HG03045 (cell line): ENCODE measurements around the gene SDC3.

Source experiments
- ATAC-seq: cut with Tn5 transposase; IDR thresholded peaks from one replicate; pipeline ENCODE4 v1.9.1; 2021; ENCODE audit warnings: mild to moderate bottlenecking, moderate library complexity; ENCODE audit not compliant: unreplicated experiment

The SDC3 gene

DNA sequence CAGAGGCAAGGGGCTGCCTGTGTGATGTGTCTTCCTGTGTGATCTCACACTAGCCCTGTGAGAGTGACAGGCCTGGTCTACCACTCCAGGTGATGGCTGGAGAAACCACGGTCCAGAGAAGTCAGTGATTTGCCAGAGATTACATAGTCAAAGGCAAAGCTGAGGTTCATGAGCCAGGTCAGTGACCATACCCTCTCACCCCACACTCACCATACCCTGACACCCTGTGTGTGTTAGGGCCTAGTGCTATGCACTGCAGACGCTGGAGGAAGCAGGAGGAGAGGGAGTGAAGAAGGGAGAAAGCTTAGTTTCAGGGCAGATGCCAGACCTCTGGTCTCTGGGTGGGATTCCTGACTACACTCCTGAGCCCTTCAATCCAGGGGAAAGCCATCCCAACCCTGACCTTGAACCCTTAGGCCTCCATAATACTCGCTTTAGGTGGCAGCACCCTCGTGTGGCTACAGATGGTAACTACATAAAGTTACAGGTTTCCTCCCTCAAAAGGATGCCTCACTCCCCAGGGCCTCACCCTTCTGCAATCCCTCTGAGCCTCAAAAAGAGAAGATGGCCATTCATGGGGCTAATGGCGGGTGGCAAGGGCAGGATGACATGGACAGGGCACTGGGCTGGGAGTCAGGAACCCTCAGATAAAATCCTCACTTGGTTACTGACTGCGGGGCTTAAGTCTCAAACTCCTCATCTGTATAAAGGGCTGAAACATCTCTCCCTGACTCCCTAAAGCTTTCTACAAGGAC lies 20.8 kb upstream of the SDC3 start:
- no peak for ATAC-seq

DNA sequence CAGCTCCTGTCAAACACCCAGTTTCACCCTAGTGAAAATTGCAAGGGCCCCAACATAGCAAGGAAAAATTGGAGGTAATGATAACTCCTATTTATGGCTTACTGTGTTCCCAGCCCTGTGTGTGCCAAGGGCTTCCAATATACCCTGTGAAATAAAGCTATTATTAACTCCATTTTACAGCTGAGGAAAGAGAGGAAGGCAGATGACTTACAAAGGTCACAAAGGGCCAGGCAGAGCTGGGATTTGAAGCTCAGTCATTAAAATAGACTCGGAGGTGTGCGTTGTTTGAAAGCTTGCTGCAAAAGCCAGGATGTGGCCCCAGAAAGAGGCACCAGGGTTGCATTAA lies 20.2 kb upstream of the SDC3 start:
- no peak for ATAC-seq

- ATAC-seq: no peak
These were observed 19.6 kb upstream of the SDC3 start for GRCh38 chr1:30928171-30928570.

- no peak for ATAC-seq
These were observed 18.9 kb upstream of the SDC3 start for GRCh38 chr1:30927448-30927847.

DNA sequence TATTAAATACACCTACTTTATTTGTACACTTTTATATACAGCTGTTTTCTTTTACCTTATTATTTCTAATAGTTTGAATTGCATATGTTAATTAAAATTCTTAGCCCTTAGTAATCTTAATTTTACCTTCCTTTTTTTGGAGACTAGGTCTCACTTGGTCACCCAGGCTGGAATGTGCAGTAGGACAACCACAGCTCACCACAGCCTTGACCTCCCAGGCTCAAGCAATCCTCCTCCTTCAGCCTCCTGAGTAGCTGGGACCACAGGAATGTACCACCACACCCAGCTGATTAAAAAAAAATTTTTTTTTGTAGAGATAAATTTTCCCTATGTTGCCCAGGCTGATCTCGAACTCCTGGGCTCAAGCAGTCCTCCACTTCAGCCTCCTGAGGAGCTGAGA lies 15.0 kb upstream of the SDC3 start:
- ATAC-seq: no peak

DNA sequence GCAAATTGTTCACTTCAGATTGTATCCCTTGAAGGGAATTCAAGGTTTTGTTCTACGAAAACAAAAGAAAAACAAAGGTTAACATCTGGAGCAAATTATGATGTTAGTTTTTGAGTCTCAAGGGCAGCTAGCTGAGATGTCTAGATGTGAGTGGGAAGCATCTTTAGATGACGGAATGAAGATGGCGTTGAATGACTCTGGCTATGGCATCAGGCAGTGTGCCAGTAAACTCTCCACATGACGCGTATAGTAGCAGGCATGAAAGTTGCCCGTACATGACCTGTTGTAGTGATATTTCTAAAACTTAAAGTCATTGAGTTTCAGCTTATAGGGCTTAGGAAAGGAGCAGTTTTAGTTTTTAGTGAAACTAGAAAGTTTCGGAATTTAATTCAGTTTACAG lies 12.3 kb upstream of the SDC3 start:
- ATAC-seq: no peak

DNA sequence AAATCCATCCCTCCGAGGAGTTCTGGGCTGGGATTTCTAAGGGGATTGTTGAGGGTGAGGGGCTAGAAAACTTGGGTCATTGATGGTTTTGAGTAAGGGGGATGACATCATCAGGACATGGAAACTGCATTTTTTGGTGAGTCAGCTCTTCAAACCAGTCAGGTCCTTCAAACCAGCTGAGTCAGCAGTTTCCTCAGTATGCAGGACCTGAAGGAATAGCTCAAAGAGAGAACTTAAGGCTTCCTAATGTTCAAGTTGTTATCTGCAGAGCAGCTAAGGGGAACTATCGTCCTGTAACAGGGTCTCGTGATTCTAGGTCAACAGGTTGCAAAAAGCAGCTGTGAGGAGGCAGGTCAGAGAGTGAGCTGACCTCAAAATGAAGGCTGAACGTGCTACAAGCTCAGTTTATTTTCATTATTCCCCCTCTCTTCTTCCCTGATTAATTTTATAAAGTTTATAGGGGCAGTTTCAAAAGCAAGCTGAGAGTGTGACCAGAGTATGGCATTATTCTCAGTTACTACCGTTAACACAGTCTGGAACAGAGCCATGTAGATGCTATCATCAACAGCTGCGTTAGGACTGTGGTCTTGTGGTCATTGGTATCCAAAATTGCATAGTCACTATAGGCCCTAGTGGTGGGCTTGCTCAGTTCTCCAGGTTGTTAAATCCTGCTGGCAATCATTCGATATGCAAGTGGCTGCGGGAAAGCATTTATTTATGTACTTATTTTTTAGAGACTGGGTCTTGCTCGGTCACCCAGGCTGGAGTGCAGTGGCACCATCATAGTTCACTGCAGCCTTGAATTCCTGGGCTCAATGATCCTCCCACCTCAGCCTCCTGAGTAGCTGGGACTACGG lies 10.7 kb upstream of the SDC3 start:
- ATAC-seq: no peak

DNA sequence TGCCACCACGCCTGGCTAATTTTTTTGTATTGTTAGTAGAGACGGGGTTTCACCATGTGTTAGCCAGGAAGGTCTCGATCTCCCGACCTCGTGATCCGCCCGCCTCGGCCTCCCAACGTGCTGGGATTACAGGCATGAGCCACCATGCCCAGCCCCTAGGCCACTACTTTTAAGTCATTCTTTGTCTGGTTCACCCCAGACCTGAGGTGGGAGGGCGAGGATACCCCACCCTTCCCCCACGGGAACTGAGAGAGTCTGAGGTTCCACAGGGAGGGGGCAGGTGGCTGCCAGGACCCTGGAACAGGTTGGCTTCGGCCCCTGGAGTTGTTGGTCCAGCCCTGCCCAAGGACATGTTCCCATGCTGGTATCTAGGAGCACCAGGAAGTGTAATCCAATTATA lies 7.7 kb upstream of the SDC3 start:
- no peak for ATAC-seq

DNA sequence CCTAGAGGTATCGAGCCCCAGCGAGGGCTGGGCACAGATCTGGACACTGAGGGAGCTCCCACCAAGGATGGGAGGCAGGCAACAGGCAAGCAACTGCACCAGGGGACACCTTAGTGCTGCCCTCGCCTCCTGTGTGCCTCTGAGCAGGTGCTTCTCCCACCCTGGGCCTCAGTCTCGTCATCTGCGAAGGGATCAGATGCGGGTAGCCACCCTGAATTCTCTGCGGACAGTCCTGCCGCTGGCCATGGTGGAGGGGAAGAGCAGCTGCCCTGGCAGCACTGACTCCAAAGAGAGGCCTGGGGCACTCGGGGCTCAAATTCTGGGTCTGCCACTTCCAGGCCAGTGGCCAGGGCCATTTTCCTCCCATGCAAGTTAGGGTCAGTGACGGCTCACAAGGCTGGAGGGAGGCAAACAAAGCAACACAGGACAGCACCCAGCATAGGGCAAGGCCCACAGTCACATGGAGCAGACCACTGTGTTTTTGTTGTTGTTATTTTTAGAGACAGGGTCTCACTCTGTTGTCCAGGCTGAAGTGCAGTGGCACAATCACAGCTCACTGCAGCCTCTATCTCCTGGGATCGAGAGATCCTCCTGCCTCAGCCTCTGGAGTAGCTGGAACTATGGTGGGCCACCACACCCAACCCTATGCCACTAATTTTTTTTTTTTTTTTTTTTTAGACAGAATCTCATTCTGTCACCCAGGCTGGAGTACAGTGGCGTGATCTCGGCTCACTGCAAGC lies 7.1 kb upstream of the SDC3 start:
- no peak for ATAC-seq

GRCh38 chr1:30914931-30915330 lies 6.4 kb upstream of the SDC3 start:
- no peak for ATAC-seq

GRCh38 chr1:30914587-30914922 lies 6.0 kb upstream of the SDC3 start:
- no peak for ATAC-seq

DNA sequence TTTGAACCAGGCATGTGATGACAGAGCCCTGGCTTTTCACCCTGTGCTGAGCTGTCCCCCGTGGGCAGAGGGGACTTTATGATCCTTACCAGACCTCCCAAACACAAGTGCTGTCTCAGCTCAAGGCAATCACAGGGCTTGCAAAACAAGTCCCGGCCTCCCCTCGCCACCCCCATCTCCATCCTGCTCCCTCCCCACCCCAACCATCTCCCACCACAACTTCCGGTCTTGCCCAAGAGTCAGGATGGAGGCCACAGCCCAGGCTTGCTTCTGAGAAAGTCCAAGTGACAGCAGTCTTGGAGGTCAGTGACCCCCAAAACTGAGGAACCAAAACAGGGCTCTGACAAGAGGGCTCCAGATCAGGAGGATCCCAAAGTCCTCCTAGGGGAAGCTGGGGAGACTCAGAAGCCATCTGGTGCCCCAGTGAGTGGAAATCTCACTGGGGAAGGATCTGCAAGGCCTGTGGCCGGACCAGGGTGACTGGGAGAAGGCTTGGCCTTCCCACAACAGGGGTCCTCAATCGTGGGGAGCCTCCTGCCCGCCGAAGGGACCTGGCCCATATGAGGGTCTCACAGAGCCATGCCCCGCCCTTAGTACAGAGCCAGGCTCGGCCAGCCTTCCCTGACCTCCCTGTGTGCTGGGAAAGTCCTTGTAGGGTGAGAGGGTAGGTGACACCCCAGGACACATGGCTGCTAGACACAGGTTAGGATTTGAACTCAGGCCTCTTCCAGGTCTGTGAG lies 4.5 kb upstream of the SDC3 start:
- ATAC-seq: no peak

- no peak for ATAC-seq
These were observed 3.7 kb upstream of the SDC3 start for GRCh38 chr1:30912224-30912623.

DNA sequence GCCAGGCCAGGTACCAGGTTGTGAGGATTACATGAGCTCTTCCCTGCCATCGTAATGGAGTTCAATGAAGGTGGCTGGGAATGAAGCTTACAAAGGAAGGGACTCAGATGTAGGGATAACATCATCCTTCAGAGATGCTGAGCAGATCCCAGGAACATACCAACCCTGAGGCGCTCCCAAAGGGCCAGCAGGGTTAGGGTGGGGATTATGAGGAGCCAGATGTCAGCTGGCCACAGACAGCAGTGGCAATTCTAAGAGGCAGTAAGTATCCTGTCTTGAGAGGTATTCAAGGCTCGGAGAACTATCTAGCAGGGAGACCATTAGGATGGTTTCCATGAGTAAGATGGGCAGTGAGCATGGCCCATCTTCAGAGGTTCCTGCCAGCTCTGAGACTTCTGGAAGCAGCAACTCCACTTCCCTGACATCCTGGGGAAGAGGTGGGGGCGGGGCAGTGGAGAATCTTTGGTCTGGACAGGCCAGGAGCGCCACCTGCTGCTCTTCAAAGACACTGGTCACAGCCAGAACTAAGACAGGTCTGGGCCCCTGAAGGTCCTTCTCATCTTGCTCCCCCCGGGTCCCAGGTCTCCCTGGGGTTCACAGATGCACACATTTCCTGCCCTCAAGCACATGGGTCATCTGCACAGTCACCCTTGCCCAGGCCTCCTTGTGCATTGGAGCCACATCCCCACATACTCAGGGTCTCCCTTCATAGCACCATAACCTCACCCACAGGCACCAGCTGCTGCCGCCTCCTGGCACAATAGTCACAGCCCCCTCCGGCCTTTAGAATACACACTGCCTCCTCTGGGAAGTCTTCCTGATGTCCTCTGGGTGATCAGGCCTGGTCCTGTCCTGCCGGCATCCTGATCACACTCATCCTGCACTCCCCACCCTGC lies 2.7 kb upstream of the SDC3 start:
- ATAC-seq: no peak

GRCh38 chr1:30909365-30910068 lies 959 bp upstream of the SDC3 start:
- ATAC-seq: no peak

DNA sequence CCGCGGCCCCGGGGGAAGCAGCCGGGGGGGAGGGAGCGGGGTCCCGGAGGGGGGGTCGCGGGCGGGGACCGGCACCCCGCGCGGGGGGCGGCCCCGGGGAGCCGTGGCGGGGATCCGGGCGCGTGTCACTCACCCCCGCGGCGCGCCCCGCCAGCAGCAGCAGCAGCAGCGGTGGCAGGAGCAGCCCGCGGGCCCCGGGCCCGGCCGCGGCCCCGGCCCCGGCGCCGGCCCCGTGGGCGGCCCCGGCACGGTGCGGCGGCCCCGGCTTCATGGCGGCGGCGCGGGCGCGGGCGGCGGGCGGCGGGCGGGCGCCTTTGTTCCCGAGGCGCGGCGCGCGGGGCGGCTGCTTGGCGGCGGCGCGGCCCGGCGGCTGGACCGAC lies 252 bp downstream of the SDC3 start:
- ATAC-seq: no peak

DNA sequence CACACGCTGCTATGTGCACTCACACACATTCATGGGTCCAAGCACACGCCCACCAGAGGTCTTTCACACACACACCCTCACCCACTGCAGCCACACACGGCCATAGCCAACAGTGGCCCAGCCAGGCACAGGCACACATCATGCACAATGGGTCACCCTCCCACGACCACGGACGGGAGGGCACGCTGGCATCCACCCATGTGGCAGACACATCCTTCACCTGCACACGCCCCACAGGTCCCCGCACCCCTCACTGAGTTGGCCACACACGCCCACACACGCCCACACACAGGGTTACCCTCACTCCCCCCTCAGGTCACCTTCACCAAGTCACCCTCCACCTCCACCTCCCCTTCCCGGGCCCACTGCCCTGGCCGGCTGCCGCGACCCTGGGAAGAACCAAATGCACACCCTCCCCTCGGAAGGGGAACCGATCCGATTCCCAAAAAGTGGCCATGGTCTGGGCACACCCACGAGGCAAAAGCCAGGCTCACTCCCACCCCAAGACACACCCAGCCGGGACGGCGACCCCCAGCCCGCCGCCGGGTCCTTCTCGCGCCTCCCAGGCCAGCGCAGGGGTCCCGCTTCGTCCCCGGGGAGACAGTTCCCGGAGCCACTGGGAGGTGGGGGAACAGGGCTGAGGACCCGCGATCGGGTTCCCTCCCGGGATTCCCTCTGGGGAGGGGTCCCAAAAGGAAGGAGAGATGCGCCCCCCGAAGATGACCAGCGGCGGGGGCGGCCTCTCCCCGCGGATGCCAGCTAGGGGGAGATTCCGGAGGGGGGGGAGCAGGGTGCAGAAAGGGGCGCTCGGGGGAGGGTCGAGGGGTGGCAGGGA lies 860 bp downstream of the SDC3 start:
- ATAC-seq: no peak

DNA sequence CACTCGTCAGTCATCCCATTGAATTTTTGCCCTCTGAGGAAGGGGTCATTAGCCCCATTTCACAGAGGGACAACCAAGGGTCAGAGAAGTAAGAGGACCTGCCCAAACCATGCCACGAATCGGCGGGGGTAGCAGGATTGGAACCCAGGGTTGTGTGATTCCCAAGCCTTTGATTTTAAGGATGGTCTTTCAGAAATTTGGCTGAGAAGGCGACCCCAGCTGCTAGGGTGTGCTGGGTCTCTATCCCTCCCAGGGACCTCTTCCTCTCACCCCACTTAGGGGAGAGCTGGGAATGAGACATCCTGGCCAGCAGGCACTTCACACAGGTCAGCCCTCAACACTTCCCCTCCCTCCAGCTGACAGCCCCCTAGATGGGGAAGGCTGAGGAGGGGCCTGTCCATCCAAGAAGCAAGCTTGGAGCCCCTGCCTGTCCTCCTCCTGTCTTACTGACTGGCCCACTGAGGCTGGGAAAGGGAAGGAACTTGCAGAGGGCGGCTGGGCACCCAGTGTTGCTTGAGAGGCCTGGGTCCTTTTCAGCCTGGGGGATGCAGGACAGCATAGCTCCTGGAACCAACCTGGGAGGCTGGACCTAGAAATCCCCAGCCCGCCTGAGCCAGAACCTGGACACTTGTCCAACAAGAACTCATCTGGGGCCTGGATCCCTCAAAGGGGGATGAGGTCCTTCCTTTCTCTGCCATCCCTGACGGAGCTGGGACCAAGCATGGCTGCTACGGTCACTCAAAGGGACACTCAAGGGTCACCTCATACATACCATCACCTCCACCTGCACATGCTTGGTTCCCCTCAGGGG lies 1.7 kb downstream of the SDC3 start:
- no peak for ATAC-seq
